Nephron progenitor cell (in vitro differentiated cells): ENCODE data around the gene CSGALNACT2.
A peak's percentile ranks its signal among the peaks of the same experiment; 100 is the strongest.

Experiments used
- DNase-seq: peaks from one replicate; pipeline ENCODE4 v3.0.0; 2021
- H3K27ac Mint-ChIP-seq: 2 replicates; pipeline ENCODE4 v1.8.0; 2021; ENCODE audit warnings: mild to moderate bottlenecking, moderate library complexity, mixed read lengths
- H3K27me3 Mint-ChIP-seq: 2 replicates; pipeline ENCODE4 v1.8.0; 2021; ENCODE audit warnings: mild to moderate bottlenecking, low read depth, mixed read lengths; ENCODE audit not compliant: poor library complexity
- H3K36me3 Mint-ChIP-seq: 2 replicates; pipeline ENCODE4 v1.8.0; 2021; ENCODE audit warnings: low read depth, mixed read lengths
- H3K4me1 Mint-ChIP-seq: 2 replicates; pipeline ENCODE4 v1.8.0; 2021; ENCODE audit warnings: mixed read lengths
- H3K4me3 Mint-ChIP-seq: 2 replicates; pipeline ENCODE4 v1.8.0; 2021; ENCODE audit warnings: mild to moderate bottlenecking, moderate library complexity, mixed read lengths
- H3K9me3 Mint-ChIP-seq: 2 replicates; pipeline ENCODE4 v1.8.0; 2021; ENCODE audit warnings: mild to moderate bottlenecking, moderate library complexity, mixed read lengths
- TF ChIP-seq, protein P1 (sequence below): fragments of 200-600 bp; sonication (generic); IDR thresholded peaks from 2 replicates; pipeline ENCODE4 v1.5.0; 2021; ENCODE audit warnings: antibody characterized with exemption

CSGALNACT2 gene

DNA sequence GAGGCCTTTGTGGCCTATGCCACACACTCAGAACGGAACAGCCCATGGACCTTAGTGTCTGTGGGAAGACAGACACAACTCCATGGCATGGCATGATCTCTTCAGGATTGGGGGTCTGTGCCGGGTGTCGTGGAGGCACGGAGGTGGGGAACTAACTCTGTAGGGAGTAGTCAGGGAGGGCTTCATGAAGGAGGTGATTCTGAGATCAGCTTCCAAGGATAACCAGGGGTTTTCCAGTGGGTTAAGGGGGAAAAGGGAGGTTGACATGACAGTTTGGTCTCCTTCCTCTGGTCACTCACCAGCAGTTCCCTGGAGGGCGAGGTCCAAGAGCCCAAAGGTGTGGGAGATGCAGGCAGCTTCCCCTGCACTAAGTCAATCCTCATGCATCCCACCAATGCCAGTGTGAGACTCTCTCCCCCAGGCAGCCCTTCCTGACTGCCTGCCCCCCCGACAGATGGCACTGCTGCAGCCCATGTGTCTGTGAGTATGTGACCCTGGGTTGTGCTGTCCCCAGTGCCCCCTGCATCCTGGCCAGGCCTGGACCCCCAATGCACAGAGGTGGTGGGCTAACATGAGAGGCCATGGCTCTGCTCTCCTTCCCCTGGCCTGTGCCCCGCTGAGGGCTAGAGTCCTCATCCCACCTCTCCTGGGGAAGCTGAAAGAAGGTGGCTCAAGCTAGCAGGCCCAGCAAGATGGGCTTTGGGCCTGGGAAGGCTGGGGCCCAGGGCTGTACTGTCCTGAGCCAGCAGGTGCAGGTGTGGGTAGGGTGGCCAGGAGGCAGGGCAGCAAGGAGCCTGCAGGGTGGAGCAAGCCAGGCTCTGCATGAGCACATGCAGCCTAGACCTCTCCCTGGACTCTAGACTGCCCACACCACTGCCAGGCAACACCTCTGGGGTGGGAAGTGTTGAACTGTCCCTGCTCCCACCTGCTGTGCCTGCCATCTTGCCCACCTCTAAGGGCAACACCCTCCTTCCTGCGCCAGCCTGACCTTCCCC is 88.9 kb downstream of the CSGALNACT2 start:
- no peak for DNase-seq
- H3K4me1 Mint-ChIP-seq: no peaks in the 10 kb centered on the region
- H3K4me3 Mint-ChIP-seq: no peak overlapping the region
- no peaks in the 10 kb centered on the region for H3K36me3 Mint-ChIP-seq
- H3K27me3 Mint-ChIP-seq: peaks cover 72% of the 10 kb centered on the region
- no peaks in the 10 kb centered on the region for H3K9me3 Mint-ChIP-seq
- H3K27ac Mint-ChIP-seq: no peak overlapping the region
- TF ChIP-seq, protein P1, sequence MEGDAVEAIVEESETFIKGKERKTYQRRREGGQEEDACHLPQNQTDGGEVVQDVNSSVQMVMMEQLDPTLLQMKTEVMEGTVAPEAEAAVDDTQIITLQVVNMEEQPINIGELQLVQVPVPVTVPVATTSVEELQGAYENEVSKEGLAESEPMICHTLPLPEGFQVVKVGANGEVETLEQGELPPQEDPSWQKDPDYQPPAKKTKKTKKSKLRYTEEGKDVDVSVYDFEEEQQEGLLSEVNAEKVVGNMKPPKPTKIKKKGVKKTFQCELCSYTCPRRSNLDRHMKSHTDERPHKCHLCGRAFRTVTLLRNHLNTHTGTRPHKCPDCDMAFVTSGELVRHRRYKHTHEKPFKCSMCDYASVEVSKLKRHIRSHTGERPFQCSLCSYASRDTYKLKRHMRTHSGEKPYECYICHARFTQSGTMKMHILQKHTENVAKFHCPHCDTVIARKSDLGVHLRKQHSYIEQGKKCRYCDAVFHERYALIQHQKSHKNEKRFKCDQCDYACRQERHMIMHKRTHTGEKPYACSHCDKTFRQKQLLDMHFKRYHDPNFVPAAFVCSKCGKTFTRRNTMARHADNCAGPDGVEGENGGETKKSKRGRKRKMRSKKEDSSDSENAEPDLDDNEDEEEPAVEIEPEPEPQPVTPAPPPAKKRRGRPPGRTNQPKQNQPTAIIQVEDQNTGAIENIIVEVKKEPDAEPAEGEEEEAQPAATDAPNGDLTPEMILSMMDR: no peak

DNA sequence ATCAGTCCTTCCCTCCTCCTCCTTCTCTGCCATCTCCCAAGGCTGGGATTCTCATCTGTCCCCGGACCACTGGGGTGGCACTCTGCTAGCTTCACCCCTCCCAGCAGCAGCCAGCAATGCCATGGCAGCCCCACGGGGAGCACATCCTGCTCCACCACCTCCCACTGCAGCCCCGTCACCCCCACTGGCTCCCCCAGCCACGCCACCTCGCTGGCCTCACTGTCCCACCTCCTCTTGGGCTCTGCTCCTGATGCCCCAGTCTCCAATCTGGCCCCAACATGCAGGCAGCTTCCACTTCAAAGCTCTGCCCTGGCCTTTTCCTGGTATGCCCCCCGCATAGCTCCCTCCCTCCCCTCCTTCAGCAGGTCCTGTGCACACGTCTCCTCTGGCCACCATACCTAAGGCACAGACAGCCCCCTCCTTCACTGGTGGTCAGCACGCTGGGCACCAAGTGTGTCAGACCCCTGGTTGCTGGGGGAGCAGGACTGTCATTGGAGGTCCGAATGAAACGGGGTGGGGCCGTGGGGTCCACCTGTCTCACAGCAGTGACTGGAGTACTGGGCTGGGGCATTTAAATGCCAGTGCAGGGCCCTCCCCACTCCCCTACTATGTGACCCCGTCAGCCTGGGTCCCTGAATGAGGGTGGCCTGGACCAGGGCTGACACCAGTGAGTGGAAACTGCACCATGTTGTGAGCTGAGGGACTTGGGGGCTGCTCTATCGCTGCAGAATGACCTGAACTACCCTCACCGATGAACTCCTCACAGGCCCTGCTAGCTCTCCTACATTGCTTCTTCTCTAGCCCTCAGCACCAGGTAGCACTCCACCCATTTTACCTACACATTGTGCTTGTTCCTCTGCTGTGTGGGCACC is 89.9 kb downstream of the CSGALNACT2 start:
- H3K9me3 Mint-ChIP-seq: no peaks in the 10 kb centered on the region
- H3K4me1 Mint-ChIP-seq: no peaks in the 10 kb centered on the region
- peaks cover 82% of the 10 kb centered on the region for H3K27me3 Mint-ChIP-seq
- H3K4me3 Mint-ChIP-seq: no peak overlapping the region
- no peak overlapping the region for H3K27ac Mint-ChIP-seq
- peak; percentile 2 for DNase-seq
- no peaks in the 10 kb centered on the region for H3K36me3 Mint-ChIP-seq
- TF ChIP-seq, protein P1: no peak

DNA sequence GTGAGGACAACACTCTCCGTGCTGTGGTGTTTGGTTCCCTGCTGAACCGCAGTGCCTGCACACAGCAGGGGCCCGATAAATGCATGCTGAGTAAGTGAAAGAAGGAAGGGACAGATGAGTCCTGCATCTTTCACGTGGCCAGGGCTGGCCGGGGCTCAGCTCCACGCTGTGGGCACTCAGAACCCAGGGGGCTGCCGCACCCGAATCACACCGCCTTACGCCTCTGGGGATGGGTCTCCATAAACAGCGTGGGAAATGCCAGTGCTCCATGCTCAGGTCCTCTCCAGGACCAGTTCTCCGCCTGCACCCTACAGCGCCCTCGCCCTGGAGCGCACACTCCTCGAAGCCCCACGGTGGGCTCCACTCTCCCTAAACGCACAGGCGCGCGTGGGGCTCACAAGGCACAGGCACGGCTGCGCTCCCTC is 90.5 kb downstream of the CSGALNACT2 start:
- TF ChIP-seq, protein P1: no peak
- Mint-ChIP-seq H3K27ac (no peak overlapping the region), H3K36me3 (no peaks in the 10 kb centered on the region), H3K27me3 (peaks cover 89% of the 10 kb centered on the region), H3K4me1 (no peaks in the 10 kb centered on the region), H3K4me3 (peak overlapping the region; percentile 47), H3K9me3 (no peaks in the 10 kb centered on the region)
- DNase-seq: peak; percentile 1

DNA sequence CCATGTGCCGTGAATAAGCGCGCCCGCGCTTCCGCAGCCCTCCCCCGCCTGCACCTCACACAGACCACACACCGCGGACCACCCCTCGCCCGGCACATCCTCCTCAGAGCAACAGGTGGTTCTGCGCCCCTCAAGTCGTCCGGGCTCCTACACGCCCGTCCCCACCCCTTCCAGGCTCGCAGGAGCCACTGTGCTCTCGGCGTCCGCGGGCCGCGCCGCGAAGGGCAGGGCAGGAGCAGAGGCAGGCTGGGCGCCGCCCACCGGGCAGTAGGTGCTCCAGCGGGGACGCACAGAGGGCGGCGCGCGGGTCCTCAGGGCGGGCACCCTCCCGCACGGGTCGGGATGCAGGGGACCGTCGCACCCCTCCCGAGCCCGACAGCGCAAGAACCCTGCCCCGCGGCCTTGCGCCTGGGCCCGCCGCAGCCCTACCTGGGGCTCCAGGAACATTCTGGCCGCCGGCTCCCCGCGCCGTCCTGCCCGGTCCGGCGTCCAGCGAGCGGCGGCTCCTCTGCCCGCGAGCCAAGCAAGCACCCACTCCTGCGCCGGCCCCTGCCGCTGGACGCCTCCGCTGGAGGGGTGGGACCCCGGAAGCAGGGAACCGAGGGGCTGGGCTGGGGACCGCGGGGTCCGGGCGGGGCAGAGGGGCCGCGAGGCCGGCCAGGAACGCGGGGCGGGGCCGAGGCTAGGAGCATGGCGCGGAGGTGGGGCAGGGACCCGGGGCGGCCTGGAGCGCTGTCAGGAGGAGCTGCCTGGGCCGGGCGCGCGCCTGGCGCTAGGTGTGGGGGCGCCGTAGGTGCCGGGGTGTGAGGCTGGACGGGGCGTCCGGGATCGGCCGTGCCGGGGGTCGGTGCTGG is 91.2 kb downstream of the CSGALNACT2 start:
- peaks cover 89% of the 10 kb centered on the region for H3K27me3 Mint-ChIP-seq
- H3K9me3 Mint-ChIP-seq: no peaks in the 10 kb centered on the region
- DNase-seq: peak; percentile 75
- peak overlapping the region; percentile 47 for H3K4me3 Mint-ChIP-seq
- H3K27ac Mint-ChIP-seq: no peak overlapping the region
- H3K4me1 Mint-ChIP-seq: no peaks in the 10 kb centered on the region
- TF ChIP-seq, protein P1: no peak
- no peaks in the 10 kb centered on the region for H3K36me3 Mint-ChIP-seq

DNA sequence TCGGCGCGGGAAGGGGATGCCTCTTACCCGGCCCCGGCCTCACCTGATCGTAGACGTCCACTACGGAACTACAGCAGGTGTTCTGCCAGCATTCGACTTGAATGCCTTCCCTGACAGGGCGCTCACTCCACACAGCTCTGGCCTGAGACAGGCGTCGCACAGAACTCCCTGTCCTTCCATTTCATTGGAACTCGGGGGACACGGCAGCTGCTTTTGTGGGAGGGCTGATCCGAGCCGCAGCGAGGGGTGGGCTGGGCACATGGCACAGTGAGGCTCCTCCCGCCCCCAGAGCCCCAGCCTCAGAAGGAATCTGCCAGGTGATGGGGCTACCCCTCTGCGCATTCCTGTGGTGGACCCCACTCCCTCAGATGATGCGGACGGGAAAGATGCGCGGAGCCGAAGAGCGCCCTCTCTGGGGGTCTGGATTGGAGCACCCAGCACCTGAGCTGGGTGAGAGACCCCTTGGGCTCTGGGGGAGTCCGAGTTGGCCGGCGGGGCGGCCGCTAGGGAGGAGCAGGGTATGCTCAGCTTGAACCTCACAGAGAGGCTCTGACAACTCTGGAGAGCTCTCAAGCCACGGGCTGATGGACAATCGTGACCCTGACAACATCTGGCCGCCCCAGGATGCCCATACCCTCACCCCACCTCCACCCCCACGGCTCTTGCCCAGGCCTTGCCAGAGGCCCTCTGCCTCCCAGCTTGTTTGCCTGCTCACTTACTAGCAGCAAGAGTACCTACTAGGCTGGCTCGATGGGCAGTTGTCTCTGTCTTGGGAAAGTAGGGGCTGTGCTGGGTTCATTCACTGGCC is 92.1 kb downstream of the CSGALNACT2 start:
- peaks cover 84% of the 10 kb centered on the region for H3K27me3 Mint-ChIP-seq
- H3K4me3 Mint-ChIP-seq: peak overlapping the region; percentile 38
- H3K9me3 Mint-ChIP-seq: no peaks in the 10 kb centered on the region
- no peak overlapping the region for H3K27ac Mint-ChIP-seq
- TF ChIP-seq, protein P1: no peak
- DNase-seq: peak; percentile 8
- no peaks in the 10 kb centered on the region for H3K36me3 Mint-ChIP-seq
- no peaks in the 10 kb centered on the region for H3K4me1 Mint-ChIP-seq
